B cell (primary cell): ENCODE measurements around the gene RINL. TPM values are rescaled to one million over a fixed set of nuclear protein-coding genes. Genes with fewer than 3 reads are reported as not detected.

ENCODE experiments used
- ATAC-seq: fragments of 200-7000 bp; cut with Tn5 transposase; one replicate; pipeline ENCODE4 v1.10.0; 2021; ENCODE audit warnings: low read depth, mild to moderate bottlenecking, moderate number of reproducible peaks, moderate library complexity
- CTCF ChIA-PET: fragments of 350-600 bp; sonication (Branson Sonifier 250); formaldehyde crosslinking; loops from one replicate; lab custom pipeline; 2021; ENCODE audit warnings: antibody characterized with exemption, inconsistent platforms; lab: Charles Lee
- POLR2A ChIA-PET: fragments of 350-600 bp; sonication (Branson Sonifier 250); formaldehyde crosslinking; loops from one replicate; lab custom pipeline; 2021; ENCODE audit warnings: antibody characterized with exemption; lab: Charles Lee
- DNase-seq: peaks from one replicate; pipeline ENCODE4 v3.0.0; 2013
- H2AFZ ChIP-seq: 2 replicates; pipeline ENCODE4 v1.6.1; 2012; ENCODE audit warnings: mild to moderate bottlenecking, low read depth, low read length; ENCODE audit not compliant: insufficient read depth, poor library complexity, severe bottlenecking
- H3K27ac ChIP-seq, 2 donors: 1 replicate in 1 of 2; 2 replicates in 1 of 2; pipeline ENCODE4 v1.5.1; 2012 to 2013; ENCODE audit warnings: low read length in 2 of 2, mild to moderate bottlenecking in 2 of 2, moderate library complexity in 1 of 2
- H3K27me3 ChIP-seq, 4 experiments: fragments of 200-600 bp in 1 of 4; sonication (generic) in 1 of 4; replicated peaks in 1 of 4; 1 replicate in 2 of 4; 2 replicates in 2 of 4; pipeline versions ENCODE4 v1.6.1 to v1.7.0; 2013 to 2016; ENCODE audit warnings: low read length in 3 of 4, mild to moderate bottlenecking in 2 of 4, mixed read lengths in 1 of 4, moderate library complexity in 1 of 4; ENCODE audit not compliant: insufficient read depth in 4 of 4, control insufficient read depth in 3 of 4; ENCODE audit errors: control extremely low read depth in 1 of 4
- H3K36me3 ChIP-seq, 2 experiments: replicated peaks in 1 of 2; 1 replicate in 1 of 2; 2 replicates in 1 of 2; pipeline versions ENCODE4 v1.6.1 to v1.7.1; 2013; ENCODE audit warnings: low read length in 1 of 2; ENCODE audit not compliant: insufficient read depth in 2 of 2, control insufficient read depth in 1 of 2; ENCODE audit errors: control extremely low read depth in 1 of 2, extremely low read depth in 1 of 2
- H3K4me1 ChIP-seq, 2 donors: fragments of 200-600 bp in 1 of 2; sonication (generic) in 1 of 2; 1 replicate in 1 of 2; 2 replicates in 1 of 2; pipeline versions ENCODE4 v1.5.1 to v1.6.1; 2013 to 2017; ENCODE audit warnings: low read length in 2 of 2; ENCODE audit not compliant: control insufficient read depth in 2 of 2, insufficient read depth in 2 of 2
- H3K4me2 ChIP-seq: replicated peaks from 2 replicates; pipeline ENCODE3; 2012; ENCODE audit warnings: mild to moderate bottlenecking, low read depth, low read length; ENCODE audit not compliant: poor library complexity, severe bottlenecking
- H3K4me3 ChIP-seq, 5 experiments: fragments of 200-600 bp in 1 of 5; sonication (generic) in 1 of 5; 1 replicate in 3 of 5; 2 replicates in 2 of 5; pipeline versions ENCODE4 v1.5.1 to v1.7.0; 2011 to 2016; ENCODE audit warnings: low read length in 4 of 5, mild to moderate bottlenecking in 4 of 5, low read depth in 2 of 5, control low read depth in 1 of 5, moderate library complexity in 1 of 5; ENCODE audit not compliant: insufficient read depth in 1 of 5; ENCODE audit errors: control extremely low read depth in 1 of 5, extremely low read depth in 1 of 5
- H3K79me2 ChIP-seq: fragments of 200-600 bp; sonication (generic); one replicate; pipeline ENCODE4 v1.6.0; 2016; ENCODE audit warnings: low read length; ENCODE audit not compliant: control insufficient read depth, insufficient read depth
- H3K9ac ChIP-seq: fragments of 200-600 bp; sonication (generic); 2 replicates; pipeline ENCODE4 v1.6.1; 2017; ENCODE audit warnings: mild to moderate bottlenecking, low read length, moderate library complexity
- H3K9me3 ChIP-seq, 3 donors: one replicate each; pipeline versions ENCODE4 v1.6.1 to v1.7.1; 2013; ENCODE audit warnings: low read length in 2 of 3; ENCODE audit not compliant: control insufficient read depth in 2 of 3, insufficient read depth in 1 of 3; ENCODE audit errors: control extremely low read depth in 1 of 3
- H4K20me1 ChIP-seq: 2 replicates; pipeline ENCODE4 v1.6.0; 2012; ENCODE audit warnings: mild to moderate bottlenecking, low read length; ENCODE audit not compliant: insufficient read depth, control insufficient read depth, poor library complexity, severe bottlenecking
- H3K27ac Mint-ChIP-seq: one replicate; pipeline ENCODE4 v1.8.0; 2021; ENCODE audit warnings: mixed read lengths
- H3K27me3 Mint-ChIP-seq: one replicate; pipeline ENCODE4 v1.8.0; 2021; ENCODE audit warnings: mixed read lengths
- H3K4me1 Mint-ChIP-seq: one replicate; pipeline ENCODE4 v1.8.0; 2021; ENCODE audit warnings: mixed read lengths
- H3K4me3 Mint-ChIP-seq: one replicate; pipeline ENCODE4 v1.8.0; 2021; ENCODE audit warnings: mixed read lengths
- H3K9me3 Mint-ChIP-seq: one replicate; pipeline ENCODE4 v1.8.0; 2022; ENCODE audit warnings: mixed read lengths; ENCODE audit not compliant: insufficient read depth
- EZH2 ChIP-seq: IDR thresholded peaks from 2 replicates; pipeline ENCODE4 v1.6.1; 2012; ENCODE audit warnings: borderline replicate concordance, low read depth, mild to moderate bottlenecking, moderate library complexity, low read length; ENCODE audit not compliant: insufficient read depth, poor library complexity, severe bottlenecking
- WGBS: methylation state at CpG from one replicate; pipeline ENCODE4 v1.1.5; 2013; ENCODE audit warnings: missing lambda C conversion rate; ENCODE audit not compliant: insufficient coverage; 5-methylcytosine and 5-hydroxymethylcytosine counted together
- intact Hi-C: fragments of 100-400 bp; cut with micrococcal nuclease; formaldehyde crosslinking; loops from one replicate; pipeline ENCODE4 v1.10.0; 2022
- polyA plus RNA-seq: library from polyadenylated mRNA; depleted of rRNA; stranded (reverse); fragments of >200 nt; gene quantifications from 2 replicates; pipeline ENCODE4 v1.2.3, GENCODE V29; 2012
- total RNA-seq, 2 donors: library from RNA; stranded (reverse); fragments of 120-200 nt in 1 of 2; gene quantifications; 1 replicate in 1 of 2; 2 replicates in 1 of 2; pipeline versions ENCODE4 v1.2.3 to v1.2.4, GENCODE V29; 2013 to 2022
- TF ChIP-seq, protein P1 (sequence below): fragments of 200-600 bp; IDR thresholded peaks from one replicate; pipeline ENCODE4 v1.8.0; 2022; ENCODE audit warnings: antibody characterized with exemption, mild to moderate bottlenecking

Gene RINL
- total and polyA plus RNA-seq, 2 donors (not counting 1 experiment from before 2014, with no cell fraction given): 67.0 to 113 TPM

DNA sequence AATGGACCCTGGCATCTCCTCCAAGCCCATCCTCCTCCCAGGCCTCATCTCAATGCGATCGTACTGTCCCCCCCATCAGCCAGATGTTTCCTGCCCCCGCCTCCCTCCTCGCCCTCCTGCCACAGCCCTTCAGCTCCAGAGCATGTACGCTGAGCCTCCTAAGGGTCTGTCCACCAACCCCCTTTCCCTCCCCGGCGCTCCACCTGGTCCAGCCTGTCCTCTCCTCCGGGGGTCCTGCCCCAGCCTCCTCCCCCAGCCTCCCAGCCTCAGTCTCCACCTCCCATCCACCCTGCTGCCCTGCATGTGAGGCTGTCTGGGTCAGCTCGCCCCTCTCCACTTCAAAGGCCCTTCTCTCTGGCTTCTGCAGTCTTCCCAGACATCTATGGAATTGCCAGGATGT, 16.9 kb upstream of the RINL start:
- Histone ChIP-seq H2AFZ (no peak overlapping the region), H3K9ac (no peak overlapping the region), H3K4me1 (peaks cover 11 to 18% of the 10 kb centered on the region in 2 donors), H3K36me3 (peaks cover 0 to 6% of the 10 kb centered on the region in 2 experiments), H3K79me2 (peaks cover 60% of the 10 kb centered on the region), H3K4me2 (no peak overlapping the region), H3K27ac (no peak overlapping the region), H4K20me1 (no peaks in the 10 kb centered on the region), H3K9me3 (no peaks in the 10 kb centered on the region), H3K4me3 (no peak overlapping the region), H3K27me3 (no peaks in the 10 kb centered on the region)
- ATAC-seq (no peak), DNase-seq (no peak)
- ChIA-PET POLR2A (no interaction called here), CTCF (no interaction called here)
- Mint-ChIP-seq H3K4me1 (peaks cover 21% of the 10 kb centered on the region), H3K9me3 (no peaks in the 10 kb centered on the region), H3K4me3 (no peak overlapping the region), H3K27ac (no peak overlapping the region), H3K27me3 (no peaks in the 10 kb centered on the region)
- WGBS: 24% methylated on average over 9 of the region's 9 CpGs
- intact Hi-C loops: no loop called here
- TF ChIP-seq EZH2: no peak
- TF ChIP-seq, protein P1, sequence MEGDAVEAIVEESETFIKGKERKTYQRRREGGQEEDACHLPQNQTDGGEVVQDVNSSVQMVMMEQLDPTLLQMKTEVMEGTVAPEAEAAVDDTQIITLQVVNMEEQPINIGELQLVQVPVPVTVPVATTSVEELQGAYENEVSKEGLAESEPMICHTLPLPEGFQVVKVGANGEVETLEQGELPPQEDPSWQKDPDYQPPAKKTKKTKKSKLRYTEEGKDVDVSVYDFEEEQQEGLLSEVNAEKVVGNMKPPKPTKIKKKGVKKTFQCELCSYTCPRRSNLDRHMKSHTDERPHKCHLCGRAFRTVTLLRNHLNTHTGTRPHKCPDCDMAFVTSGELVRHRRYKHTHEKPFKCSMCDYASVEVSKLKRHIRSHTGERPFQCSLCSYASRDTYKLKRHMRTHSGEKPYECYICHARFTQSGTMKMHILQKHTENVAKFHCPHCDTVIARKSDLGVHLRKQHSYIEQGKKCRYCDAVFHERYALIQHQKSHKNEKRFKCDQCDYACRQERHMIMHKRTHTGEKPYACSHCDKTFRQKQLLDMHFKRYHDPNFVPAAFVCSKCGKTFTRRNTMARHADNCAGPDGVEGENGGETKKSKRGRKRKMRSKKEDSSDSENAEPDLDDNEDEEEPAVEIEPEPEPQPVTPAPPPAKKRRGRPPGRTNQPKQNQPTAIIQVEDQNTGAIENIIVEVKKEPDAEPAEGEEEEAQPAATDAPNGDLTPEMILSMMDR: no peak

- Mint-ChIP-seq H3K4me1 (peaks cover 9% of the 10 kb centered on the region), H3K27ac (no peak overlapping the region), H3K9me3 (no peaks in the 10 kb centered on the region), H3K27me3 (no peaks in the 10 kb centered on the region), H3K4me3 (no peak overlapping the region)
- ChIA-PET POLR2A (no interaction called here), CTCF (interaction anchor here (1.0 kb wide), 1 partner anchor 107 kb away, joined by 4 read pairs; no protein-coding TSS in a partner anchor)
- ATAC-seq: no peak
- no peak for DNase-seq
- Histone ChIP-seq H3K27me3 (no peaks in the 10 kb centered on the region), H3K36me3 (peaks cover 0 to 22% of the 10 kb centered on the region in 2 experiments), H3K27ac (no peak overlapping the region), H2AFZ (no peak overlapping the region), H3K4me3 (no peak overlapping the region), H3K79me2 (peaks cover 52% of the 10 kb centered on the region), H3K9ac (no peak overlapping the region), H3K9me3 (no peaks in the 10 kb centered on the region), H3K4me1 (peaks cover 6 to 10% of the 10 kb centered on the region in 2 donors), H3K4me2 (no peak overlapping the region), H4K20me1 (no peaks in the 10 kb centered on the region)
- WGBS: 99% methylated on average over 14 of the region's 14 CpGs
- intact Hi-C loops: no loop called here
- TF ChIP-seq, protein P1: no peak
- TF ChIP-seq EZH2: no peak
Observed at GRCh38 chr19:38893341-38893771, 15.3 kb upstream of the RINL start.
